DOHH2 (cell line): ENCODE measurements around the gene TACC2.

Experiments
- H3F3A ChIP-seq: fragments of 200-600 bp; sonication (generic), shearing (Covaris generic); 2 replicates; pipeline ENCODE4 v1.6.0; 2016; ENCODE audit warnings: antibody characterized with exemption, mild to moderate bottlenecking; ENCODE audit not compliant: control insufficient read depth, insufficient read depth
- H3K27ac ChIP-seq: fragments of 200-600 bp; sonication (generic); 2 replicates; pipeline ENCODE4 v1.5.1; 2014; ENCODE audit warnings: low read depth, mild to moderate bottlenecking, low read length, moderate library complexity
- H3K27me3 ChIP-seq: fragments of 200-600 bp; sonication (generic); 2 replicates; pipeline ENCODE4 v1.6.1; 2014; ENCODE audit warnings: mild to moderate bottlenecking, low read length, mixed read lengths; ENCODE audit not compliant: control insufficient read depth
- H3K36me3 ChIP-seq: fragments of 200-600 bp; sonication (generic); 2 replicates; pipeline ENCODE4 v1.6.1; 2014; ENCODE audit warnings: mild to moderate bottlenecking, low read length, moderate library complexity, mixed read lengths; ENCODE audit not compliant: control insufficient read depth
- H3K4me1 ChIP-seq: fragments of 200-600 bp; sonication (generic); 2 replicates; pipeline ENCODE4 v1.6.1; 2014; ENCODE audit warnings: mild to moderate bottlenecking, low read length, mixed read lengths; ENCODE audit not compliant: control insufficient read depth
- H3K4me2 ChIP-seq: fragments of 200-600 bp; sonication (generic); 2 replicates; pipeline ENCODE4 v1.6.0; 2014; ENCODE audit warnings: mild to moderate bottlenecking, low read length, moderate library complexity
- H3K4me3 ChIP-seq: fragments of 200-600 bp; sonication (generic); 2 replicates; pipeline ENCODE4 v1.5.1; 2014; ENCODE audit warnings: mild to moderate bottlenecking, low read length, mixed read lengths
- H3K79me2 ChIP-seq: fragments of 200-600 bp; sonication (generic); 2 replicates; pipeline ENCODE4 v1.6.1; 2014; ENCODE audit warnings: mild to moderate bottlenecking, low read length, mixed read lengths; ENCODE audit not compliant: control insufficient read depth
- H3K9me2 ChIP-seq: fragments of 200-600 bp; sonication (generic); replicated peaks from 2 replicates; pipeline ENCODE4 v1.6.1; 2014; ENCODE audit warnings: mild to moderate bottlenecking, low read length, mixed read lengths; ENCODE audit not compliant: control insufficient read depth
- H3K9me3 ChIP-seq: fragments of 200-600 bp; sonication (generic); 2 replicates; pipeline ENCODE4 v1.6.1; 2014; ENCODE audit warnings: antibody characterized with exemption, low read length, mixed read lengths; ENCODE audit not compliant: control insufficient read depth, insufficient read depth
- H4K20me1 ChIP-seq: fragments of 200-600 bp; sonication (generic); 2 replicates; pipeline ENCODE4 v1.6.0; 2014; ENCODE audit warnings: low read depth, mild to moderate bottlenecking, antibody characterized with exemption, low read length, moderate library complexity; ENCODE audit not compliant: control insufficient read depth, insufficient read depth
- CTCF ChIP-seq: fragments of 200-600 bp; sonication (generic); IDR thresholded peaks from one replicate; pipeline ENCODE4 v1.5.1; 2014; ENCODE audit warnings: antibody characterized with exemption, mild to moderate bottlenecking, low read depth, low read length; ENCODE audit not compliant: poor library complexity, severe bottlenecking
- EZH2phosphoT487 ChIP-seq: fragments of 200-600 bp; sonication (generic); IDR thresholded peaks from 2 replicates; pipeline ENCODE4 v1.6.1; 2017; ENCODE audit warnings: borderline replicate concordance, mild to moderate bottlenecking, antibody characterized with exemption, low read length, moderate library complexity, mixed read lengths

Gene TACC2

GRCh38 chr10:122132331-122132755, 143.4 kb downstream of the TACC2 start:
- Histone ChIP-seq H4K20me1 (no peaks in the 10 kb centered on the region), H3K36me3 (no peaks in the 10 kb centered on the region), H3K4me2 (no peak overlapping the region), H3F3A (no peaks in the 10 kb centered on the region), H3K9me3 (no peaks in the 10 kb centered on the region), H3K4me3 (no peak overlapping the region), H3K27ac (no peak overlapping the region), H3K4me1 (no peaks in the 10 kb centered on the region), H3K27me3 (no peaks in the 10 kb centered on the region), H3K9me2 (no peaks in the 10 kb centered on the region), H3K79me2 (no peaks in the 10 kb centered on the region)
- TF ChIP-seq EZH2phosphoT487 (no peak), CTCF (no peak)

DNA sequence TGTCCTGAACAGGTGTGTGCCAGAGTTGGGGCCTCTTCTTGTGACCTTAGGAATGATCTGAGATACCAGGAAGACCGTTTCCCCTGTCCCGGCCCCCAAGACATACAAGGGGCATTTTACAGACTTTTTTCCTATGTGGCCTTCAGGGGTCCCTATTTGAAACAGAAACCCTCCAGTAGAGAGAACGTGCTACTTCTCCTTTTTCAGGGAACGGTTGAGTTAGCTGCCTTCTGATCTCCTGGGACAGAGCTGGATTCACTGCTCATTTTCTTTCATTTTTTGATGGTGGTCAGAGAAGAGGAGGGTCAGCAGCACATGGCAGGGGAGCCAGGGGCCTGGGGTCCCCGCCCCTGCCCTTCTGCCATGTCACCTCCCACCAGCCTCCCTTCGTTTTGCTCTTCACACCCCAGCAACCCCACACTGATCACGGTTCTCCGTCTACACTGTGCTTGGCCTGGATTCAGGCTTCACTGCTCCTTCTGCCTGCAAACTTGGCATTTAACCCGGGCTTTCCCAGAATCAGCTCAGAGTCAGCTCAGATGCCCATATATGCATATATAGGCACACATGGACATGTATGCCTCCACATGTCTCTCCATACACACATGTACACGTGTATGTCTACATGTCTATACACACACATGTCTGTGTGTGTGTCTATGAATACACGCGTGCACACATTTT, 144.1 kb downstream of the TACC2 start:
- Histone ChIP-seq H3K9me2 (no peaks in the 10 kb centered on the region), H3K4me3 (no peak overlapping the region), H3K4me2 (no peak overlapping the region), H3K9me3 (no peaks in the 10 kb centered on the region), H3K36me3 (no peaks in the 10 kb centered on the region), H3K27ac (no peak overlapping the region), H3K4me1 (no peaks in the 10 kb centered on the region), H3K79me2 (no peaks in the 10 kb centered on the region), H3F3A (no peaks in the 10 kb centered on the region), H3K27me3 (no peaks in the 10 kb centered on the region), H4K20me1 (no peaks in the 10 kb centered on the region)
- TF ChIP-seq EZH2phosphoT487 (no peak), CTCF (no peak)

DNA sequence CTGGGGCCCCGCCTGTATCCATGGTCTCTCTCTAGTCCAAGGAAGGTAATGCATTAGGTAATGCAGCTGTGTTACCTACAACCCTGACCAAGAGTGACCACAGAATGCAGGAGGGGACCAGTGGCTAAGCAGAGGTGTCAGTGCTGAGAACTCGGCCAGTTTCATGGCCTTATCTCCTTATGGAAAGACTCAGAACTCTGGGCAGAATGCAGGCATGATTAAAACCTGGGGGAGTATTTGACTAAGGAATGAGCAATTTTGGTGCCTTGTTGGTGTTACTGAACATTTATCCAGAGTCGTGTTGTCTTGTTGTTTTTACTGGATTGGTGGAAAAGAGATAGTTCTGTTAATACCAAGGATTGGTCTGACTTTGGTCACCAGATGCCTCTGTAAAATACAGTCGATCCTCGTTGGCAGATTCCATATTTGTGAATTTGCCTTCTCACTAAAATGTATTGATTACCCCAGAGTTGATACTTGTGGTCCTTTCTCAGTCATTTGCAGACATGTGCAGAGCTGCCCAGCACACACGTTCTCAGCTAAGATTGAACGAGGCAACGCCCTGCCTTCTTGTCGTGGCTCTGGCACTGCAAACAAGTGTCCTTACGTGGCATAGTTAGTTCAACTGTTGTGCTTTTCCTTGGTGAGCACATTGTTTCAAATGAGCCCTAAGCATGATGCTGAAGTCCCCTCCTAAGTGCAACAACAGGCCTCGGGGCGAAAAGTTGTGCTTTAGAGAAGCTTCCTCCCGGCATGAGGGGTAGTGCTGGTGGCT, 146.5 kb downstream of the TACC2 start:
- Histone ChIP-seq H3K9me3 (no peaks in the 10 kb centered on the region), H3K27ac (no peak overlapping the region), H3F3A (no peaks in the 10 kb centered on the region), H3K27me3 (no peaks in the 10 kb centered on the region), H4K20me1 (no peaks in the 10 kb centered on the region), H3K4me3 (no peak overlapping the region), H3K4me1 (no peaks in the 10 kb centered on the region), H3K79me2 (no peaks in the 10 kb centered on the region), H3K36me3 (no peaks in the 10 kb centered on the region), H3K4me2 (no peak overlapping the region), H3K9me2 (no peaks in the 10 kb centered on the region)
- TF ChIP-seq CTCF, result no peak
- no peak for TF ChIP-seq EZH2phosphoT487
